Measurements from ENCODE around the gene WBP1.

DNA sequence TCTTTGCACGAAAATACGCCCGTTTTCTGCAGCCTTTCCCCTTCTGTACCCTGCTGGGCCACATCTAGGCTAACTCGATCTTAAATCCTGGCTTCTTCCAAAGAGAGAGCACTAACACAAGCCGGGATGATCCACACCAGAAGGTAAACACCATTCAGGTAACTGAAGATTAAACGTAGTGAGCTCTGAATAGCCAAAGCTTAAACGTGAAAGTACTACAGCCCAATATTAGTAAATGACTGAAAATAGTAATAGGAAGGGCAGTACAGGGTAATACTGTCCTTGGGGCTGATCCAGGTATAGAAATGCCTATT is 14.7 kb downstream of the WBP1 start:
- TF ChIP-seq CBX5 (IDR thresholded peaks at IDR 0.05; ENCODE audit: low read depth) (no peak), POLR2A (IDR thresholded peaks at IDR 0.05; ENCODE audit: low read depth, low read length) (no peak), SP1 (IDR thresholded peaks at IDR 0.05; ENCODE audit: low read depth, low read length) (no peak)
- TF ChIP-seq, protein P1, sequence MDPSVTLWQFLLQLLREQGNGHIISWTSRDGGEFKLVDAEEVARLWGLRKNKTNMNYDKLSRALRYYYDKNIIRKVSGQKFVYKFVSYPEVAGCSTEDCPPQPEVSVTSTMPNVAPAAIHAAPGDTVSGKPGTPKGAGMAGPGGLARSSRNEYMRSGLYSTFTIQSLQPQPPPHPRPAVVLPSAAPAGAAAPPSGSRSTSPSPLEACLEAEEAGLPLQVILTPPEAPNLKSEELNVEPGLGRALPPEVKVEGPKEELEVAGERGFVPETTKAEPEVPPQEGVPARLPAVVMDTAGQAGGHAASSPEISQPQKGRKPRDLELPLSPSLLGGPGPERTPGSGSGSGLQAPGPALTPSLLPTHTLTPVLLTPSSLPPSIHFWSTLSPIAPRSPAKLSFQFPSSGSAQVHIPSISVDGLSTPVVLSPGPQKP (IDR thresholded peaks at IDR 0.05; ENCODE audit: low read depth, low read length): no peak
- TF ChIP-seq, protein P2, sequence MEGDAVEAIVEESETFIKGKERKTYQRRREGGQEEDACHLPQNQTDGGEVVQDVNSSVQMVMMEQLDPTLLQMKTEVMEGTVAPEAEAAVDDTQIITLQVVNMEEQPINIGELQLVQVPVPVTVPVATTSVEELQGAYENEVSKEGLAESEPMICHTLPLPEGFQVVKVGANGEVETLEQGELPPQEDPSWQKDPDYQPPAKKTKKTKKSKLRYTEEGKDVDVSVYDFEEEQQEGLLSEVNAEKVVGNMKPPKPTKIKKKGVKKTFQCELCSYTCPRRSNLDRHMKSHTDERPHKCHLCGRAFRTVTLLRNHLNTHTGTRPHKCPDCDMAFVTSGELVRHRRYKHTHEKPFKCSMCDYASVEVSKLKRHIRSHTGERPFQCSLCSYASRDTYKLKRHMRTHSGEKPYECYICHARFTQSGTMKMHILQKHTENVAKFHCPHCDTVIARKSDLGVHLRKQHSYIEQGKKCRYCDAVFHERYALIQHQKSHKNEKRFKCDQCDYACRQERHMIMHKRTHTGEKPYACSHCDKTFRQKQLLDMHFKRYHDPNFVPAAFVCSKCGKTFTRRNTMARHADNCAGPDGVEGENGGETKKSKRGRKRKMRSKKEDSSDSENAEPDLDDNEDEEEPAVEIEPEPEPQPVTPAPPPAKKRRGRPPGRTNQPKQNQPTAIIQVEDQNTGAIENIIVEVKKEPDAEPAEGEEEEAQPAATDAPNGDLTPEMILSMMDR (IDR thresholded peaks at IDR 0.05 in 2 of 3, conservative IDR thresholded peaks at IDR 0.05 in 1 of 3; ENCODE audit: control insufficient read depth in 2 of 3, extremely low read depth in 1 of 3, insufficient read depth in 1 of 3, low read depth in 3 of 3, low read length in 3 of 3): no peak
